Transverse colon (tissue), 4 donors: Measurements from ENCODE around the gene E2F2. TPM values are rescaled to one million over a fixed set of nuclear protein-coding genes. Genes with fewer than 3 reads are reported as not detected.

Source experiments
- DNase-seq: peaks from one replicate; pipeline ENCODE4 v3.0.0-alpha.2; 2019
- H3K27ac ChIP-seq, 4 donors: fragments of 200-600 bp; sonication (generic); 2 replicates each; pipeline ENCODE4 v1.5.1; 2016 to 2018; ENCODE audit warnings: inconsistent platforms in 4 of 4
- H3K27me3 ChIP-seq: fragments of 200-600 bp; sonication (generic); 2 replicates; pipeline ENCODE4 v1.5.1; 2017; ENCODE audit warnings: inconsistent platforms
- H3K36me3 ChIP-seq, 4 donors: fragments of 200-600 bp; sonication (generic); 2 replicates each; pipeline ENCODE4 v1.5.1; 2017 to 2019; ENCODE audit warnings: inconsistent platforms in 4 of 4
- H3K4me1 ChIP-seq, 4 donors: fragments of 200-600 bp; sonication (generic); 2 replicates each; pipeline ENCODE4 v1.5.1; 2017 to 2020; ENCODE audit warnings: inconsistent platforms in 4 of 4
- H3K4me3 ChIP-seq, 4 donors: fragments of 200-600 bp; sonication (generic); 1 replicate in 1 of 4; 2 replicates in 3 of 4; pipeline versions ENCODE4 v1.5.1 to v1.6.1; 2017 to 2019; ENCODE audit warnings: inconsistent platforms in 4 of 4
- H3K9me3 ChIP-seq, 2 donors: fragments of 200-600 bp; sonication (generic); 2 replicates each; pipeline ENCODE4 v1.5.1; 2017 to 2019; ENCODE audit warnings: inconsistent platforms in 2 of 2
- CTCF ChIP-seq, 5 experiments: fragments of 200-600 bp in 3 of 5; fragments of 450-650 bp in 2 of 5; sonication (generic) in 3 of 5; IDR thresholded peaks; 1 replicate in 2 of 5; 2 replicates in 3 of 5; pipeline ENCODE4 v1.5.1; 2016 to 2017; ENCODE audit warnings: antibody characterized with exemption in 5 of 5, inconsistent platforms in 3 of 5, mild to moderate bottlenecking in 2 of 5, moderate library complexity in 1 of 5
- EP300 ChIP-seq: sonication (generic); formaldehyde crosslinking; IDR thresholded peaks from one replicate; pipeline ENCODE4 v1.6.1; 2017; ENCODE audit warnings: antibody characterized with exemption, low read depth
- POLR2A ChIP-seq: fragments of 450-650 bp; IDR thresholded peaks from one replicate; pipeline ENCODE4 v1.6.1; 2016; ENCODE audit warnings: antibody characterized with exemption, mild to moderate bottlenecking, moderate library complexity
- POLR2AphosphoS5 ChIP-seq, 3 donors: sonication (generic); formaldehyde crosslinking; IDR thresholded peaks; one replicate each; pipeline ENCODE4 v1.6.1; 2016; ENCODE audit warnings: antibody characterized with exemption in 3 of 3
- WGBS, 2 donors: methylation state at CpG; one replicate each; pipeline ENCODE4 v1.1.5; 2018; ENCODE audit warnings: low coverage in 1 of 2; 5-methylcytosine and 5-hydroxymethylcytosine counted together
- in situ Hi-C, 4 donors: fragments of 200-750 bp; cut with MboI; loops; one replicate each; pipeline versions ENCODE4 v1.15.0 to v1.15.1; 2017; ENCODE audit warnings: low sequenced_read_pairs in 3 of 4, low pct_ligation_motif_present in 1 of 4, low pct_unique_long_range_greater_than_20kb in 1 of 4
- intact Hi-C: fragments of 100-400 bp; cut with DNase I; formaldehyde crosslinking; loops from one replicate; pipeline ENCODE4 v1.15.1; 2023; ENCODE audit warnings: low total_unique reads
- total RNA-seq, 4 donors: library from RNA; depleted of rRNA; stranded (reverse); fragments of >200 nt; gene quantifications; one replicate each; pipeline ENCODE4 v1.1.0, GENCODE V29; 2016

Gene E2F2
- total RNA-seq, 4 donors from 2014 or later = 6.7 to 11.6 (median 8.9) TPM

- intact Hi-C loops (no loop called here), in situ Hi-C loops (no loop called here)
- no peaks in the 10 kb centered on the region for H3K9me3 ChIP-seq
- peak; percentile 59 for DNase-seq
- peaks cover 3% of the 10 kb centered on the region for H3K27me3 ChIP-seq
- no peaks in the 10 kb centered on the region for H3K36me3 ChIP-seq
- TF ChIP-seq CTCF (IDR thresholded peaks at IDR 0.05) (no peak), EP300 (no peak), POLR2AphosphoS5 (IDR thresholded peaks at IDR 0.05) (no peak), POLR2A (no peak)
- 31 to 43% methylated on average over 3 to 10 of the region's 10 CpGs for WGBS, 2 donors
- peak overlapping the region; percentile 96 to 98 (median 96) for H3K27ac ChIP-seq
- no peak overlapping the region for H3K4me3 ChIP-seq
- H3K4me1 ChIP-seq = peaks cover 25 to 72% (median 57%) of the 10 kb centered on the region in 4 donors
These were observed 33.6 kb upstream of the E2F2 start for GRCh38 chr1:23564529-23565122.

GRCh38 chr1:23563755-23564374 is 32.8 kb upstream of the E2F2 start:
- 80% methylated on average over 3 of the region's 3 CpGs; no CpG with 5 or more reads in 1 of the 2 donors for WGBS, 2 donors
- Histone ChIP-seq H3K27ac (peak overlapping the region; percentile 96 to 98 (median 96)), H3K27me3 (peaks cover 3% of the 10 kb centered on the region), H3K4me1 (peaks cover 25 to 72% (median 57%) of the 10 kb centered on the region in 4 donors), H3K9me3 (no peaks in the 10 kb centered on the region), H3K4me3 (no peak overlapping the region), H3K36me3 (no peaks in the 10 kb centered on the region)
- TF ChIP-seq EP300 (no peak), POLR2A (no peak), CTCF (IDR thresholded peaks at IDR 0.05) (no peak), POLR2AphosphoS5 (IDR thresholded peaks at IDR 0.05) (no peak)
- DNase-seq = no peak
- intact Hi-C loops (no loop called here), in situ Hi-C loops (no loop called here)

- TF ChIP-seq CTCF (IDR thresholded peaks at IDR 0.05) (no peak), EP300 (no peak), POLR2A (no peak), POLR2AphosphoS5 (IDR thresholded peaks at IDR 0.05) (no peak)
- H3K36me3 ChIP-seq = no peaks in the 10 kb centered on the region
- H3K4me3 ChIP-seq = no peak overlapping the region
- H3K27me3 ChIP-seq = no peaks in the 10 kb centered on the region
- peak overlapping the region; percentile 96 to 98 (median 96) for H3K27ac ChIP-seq
- WGBS, 2 donors = 65 to 82% methylated on average over 6 to 9 of the region's 9 CpGs
- H3K4me1 ChIP-seq = peaks cover 25 to 68% (median 54%) of the 10 kb centered on the region in 4 donors
- H3K9me3 ChIP-seq = no peaks in the 10 kb centered on the region
- intact Hi-C loops (no loop called here), in situ Hi-C loops (no loop called here)
- DNase-seq = no peak
These were observed 32.0 kb upstream of the E2F2 start for GRCh38 chr1:23563003-23563402.

GRCh38 chr1:23562137-23562876 is 31.3 kb upstream of the E2F2 start:
- Histone ChIP-seq H3K27me3 (no peaks in the 10 kb centered on the region), H3K36me3 (no peaks in the 10 kb centered on the region), H3K4me1 (peaks cover 20 to 70% (median 54%) of the 10 kb centered on the region in 4 donors), H3K4me3 (peak overlapping the region in 1 of 4 donors; percentile 6), H3K9me3 (no peaks in the 10 kb centered on the region), H3K27ac (peak overlapping the region; percentile 96 to 98 (median 96))
- intact Hi-C loops (no loop called here), in situ Hi-C loops (no loop called here)
- peak; percentile 93 for DNase-seq
- TF ChIP-seq POLR2A (peak; percentile 51), EP300 (peak; percentile 46), POLR2AphosphoS5 (IDR thresholded peaks at IDR 0.05) (peak; percentile 80 to 87 (median 85)), CTCF (IDR thresholded peaks at IDR 0.05) (no peak)
- 11 to 15% methylated on average over 2 to 19 of the region's 19 CpGs for WGBS, 2 donors
